ENCODE results near the gene FBXL17.

DNA sequence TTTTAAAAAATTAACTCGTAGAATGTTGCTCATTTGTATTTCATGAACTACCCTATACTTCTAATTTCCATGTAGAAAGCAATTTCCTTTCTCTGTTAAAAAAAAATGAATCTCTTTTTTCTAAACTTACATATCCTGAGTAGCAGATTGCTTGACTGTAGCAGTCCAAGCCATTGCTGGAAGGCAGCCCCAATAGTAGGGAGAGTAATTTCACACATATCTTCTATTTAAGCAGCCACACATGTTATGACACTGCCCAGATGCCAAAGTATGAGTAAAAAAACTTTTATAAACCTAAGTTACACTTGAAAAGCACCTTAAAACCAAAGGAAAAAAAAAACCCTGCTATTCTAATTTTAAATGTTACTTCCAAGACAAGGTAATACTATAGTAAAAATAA is 69.6 kb downstream of the FBXL17 start:
- TF ChIP-seq POLR2A (IDR thresholded peaks at IDR 0.05), result no peak
- TF ChIP-seq, protein P1, sequence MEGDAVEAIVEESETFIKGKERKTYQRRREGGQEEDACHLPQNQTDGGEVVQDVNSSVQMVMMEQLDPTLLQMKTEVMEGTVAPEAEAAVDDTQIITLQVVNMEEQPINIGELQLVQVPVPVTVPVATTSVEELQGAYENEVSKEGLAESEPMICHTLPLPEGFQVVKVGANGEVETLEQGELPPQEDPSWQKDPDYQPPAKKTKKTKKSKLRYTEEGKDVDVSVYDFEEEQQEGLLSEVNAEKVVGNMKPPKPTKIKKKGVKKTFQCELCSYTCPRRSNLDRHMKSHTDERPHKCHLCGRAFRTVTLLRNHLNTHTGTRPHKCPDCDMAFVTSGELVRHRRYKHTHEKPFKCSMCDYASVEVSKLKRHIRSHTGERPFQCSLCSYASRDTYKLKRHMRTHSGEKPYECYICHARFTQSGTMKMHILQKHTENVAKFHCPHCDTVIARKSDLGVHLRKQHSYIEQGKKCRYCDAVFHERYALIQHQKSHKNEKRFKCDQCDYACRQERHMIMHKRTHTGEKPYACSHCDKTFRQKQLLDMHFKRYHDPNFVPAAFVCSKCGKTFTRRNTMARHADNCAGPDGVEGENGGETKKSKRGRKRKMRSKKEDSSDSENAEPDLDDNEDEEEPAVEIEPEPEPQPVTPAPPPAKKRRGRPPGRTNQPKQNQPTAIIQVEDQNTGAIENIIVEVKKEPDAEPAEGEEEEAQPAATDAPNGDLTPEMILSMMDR (IDR thresholded peaks at IDR 0.05), result no peak

Measured in Peyer's patch (tissue), 4 donors.